HG02943 (cell line): ENCODE data around the gene BAHCC1.
"Not testable (repeated sequence)": the region's sequence is repeated elsewhere in the genome, so short reads cannot be mapped to it uniquely, and the experiment has no call there.

Source experiments
- ATAC-seq: cut with Tn5 transposase; IDR thresholded peaks from one replicate; pipeline ENCODE4 v1.9.1; 2021; ENCODE audit warnings: mild to moderate bottlenecking, low read depth, moderate library complexity; ENCODE audit not compliant: unreplicated experiment

The BAHCC1 gene

DNA sequence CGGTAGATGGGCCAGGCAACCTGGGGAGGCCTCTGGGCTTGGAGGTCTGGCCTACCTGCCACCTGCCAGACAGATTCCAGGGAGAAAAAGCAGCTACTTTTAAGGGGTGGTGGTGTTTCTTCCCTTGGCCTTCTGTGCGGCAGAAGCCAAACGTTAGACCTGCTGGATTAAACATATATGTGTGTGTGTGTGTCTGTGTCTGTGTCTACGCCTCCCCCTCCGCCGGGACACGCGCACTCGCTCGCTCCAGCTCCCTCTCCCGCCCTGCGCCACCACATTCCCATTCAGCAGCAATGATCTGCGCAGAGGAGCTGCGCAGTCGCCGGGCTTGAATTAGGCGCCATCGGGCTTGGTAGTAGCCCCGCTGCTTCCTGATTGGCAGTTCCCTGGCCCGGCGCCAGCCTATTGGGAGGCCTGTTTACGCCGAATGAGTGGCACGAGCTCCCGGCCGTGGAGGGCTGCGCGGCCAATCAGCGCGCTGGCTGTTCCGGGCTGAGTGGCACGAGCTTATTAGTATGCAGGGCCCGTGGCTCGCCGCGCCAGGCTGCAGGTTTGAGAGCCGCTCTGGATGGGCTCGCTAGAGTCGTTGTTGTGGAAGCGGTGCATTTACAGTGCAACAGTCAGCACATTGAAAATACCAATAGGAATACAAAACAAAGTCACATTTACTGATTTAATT, at the start of gene BAHCC1:
BAHCC1 (plus strand) TSS at position 537 of the 679 bp plus-strand sequence. CDS start 4,283 bp downstream, outside the sequence.
- no peak for ATAC-seq

DNA sequence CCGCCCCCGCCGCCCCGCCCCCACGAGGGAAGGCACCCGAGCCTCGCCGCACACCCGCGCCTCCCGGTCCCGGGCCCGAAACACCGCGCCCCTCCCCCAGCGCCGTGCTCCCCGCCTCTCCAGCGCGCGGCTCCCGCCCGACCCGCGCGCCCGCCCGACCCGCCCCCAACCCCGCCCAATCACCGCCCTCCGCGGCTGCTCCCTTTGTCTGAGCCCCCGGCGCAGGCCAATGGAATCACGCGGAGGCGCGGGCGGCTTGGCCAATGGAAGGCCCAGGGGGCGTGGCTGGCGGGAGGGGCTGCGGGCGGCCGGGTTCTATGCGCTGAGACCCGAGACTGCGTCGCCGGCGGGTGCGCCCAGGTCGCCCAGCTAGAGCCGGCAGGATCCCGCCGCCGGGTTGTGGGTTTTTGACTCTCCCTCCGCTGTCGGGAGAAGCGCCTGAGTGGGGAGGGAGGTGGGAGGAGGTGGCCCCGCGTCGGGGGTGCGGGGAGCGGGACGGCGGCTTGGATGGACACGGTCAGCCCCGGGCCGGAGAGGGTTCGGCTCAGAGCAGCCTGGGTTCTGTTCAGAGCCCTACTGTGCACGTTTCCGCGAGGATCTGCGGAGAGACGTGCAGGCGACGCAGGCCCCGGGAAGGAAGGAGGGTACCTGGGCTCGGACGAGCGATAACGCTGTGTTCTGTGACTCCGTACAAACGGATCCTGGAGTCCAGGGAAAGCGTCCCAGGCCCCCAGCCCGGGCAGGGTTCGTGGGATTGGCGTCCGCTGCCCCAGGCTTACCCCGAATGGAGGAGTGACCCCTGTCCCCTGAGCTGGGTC, 49.0 kb upstream of the BAHCC1 start:
- peak; percentile 57 for ATAC-seq

DNA sequence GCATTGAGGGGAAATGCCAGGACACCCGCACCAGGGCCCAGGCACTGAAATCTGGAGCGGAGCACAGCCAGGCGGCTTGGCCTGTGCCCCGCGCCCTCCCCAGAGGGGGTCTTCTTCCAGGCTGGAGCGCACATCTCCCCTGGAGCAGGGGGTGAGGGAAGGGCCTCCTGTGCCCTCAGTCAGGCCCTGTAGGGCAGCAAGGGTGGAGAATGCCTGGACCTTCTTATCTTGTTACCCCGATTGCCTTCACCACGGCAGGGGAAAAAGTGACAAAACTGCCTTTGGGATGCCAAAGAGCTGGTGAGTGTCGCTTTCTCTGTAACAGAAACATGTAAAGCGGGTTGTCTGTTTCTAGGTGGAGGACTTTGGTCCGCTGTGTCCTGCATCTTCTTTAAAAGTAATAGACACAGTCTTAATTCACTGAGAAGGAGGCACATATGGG, 48.3 kb upstream of the BAHCC1 start:
- no peak for ATAC-seq

DNA sequence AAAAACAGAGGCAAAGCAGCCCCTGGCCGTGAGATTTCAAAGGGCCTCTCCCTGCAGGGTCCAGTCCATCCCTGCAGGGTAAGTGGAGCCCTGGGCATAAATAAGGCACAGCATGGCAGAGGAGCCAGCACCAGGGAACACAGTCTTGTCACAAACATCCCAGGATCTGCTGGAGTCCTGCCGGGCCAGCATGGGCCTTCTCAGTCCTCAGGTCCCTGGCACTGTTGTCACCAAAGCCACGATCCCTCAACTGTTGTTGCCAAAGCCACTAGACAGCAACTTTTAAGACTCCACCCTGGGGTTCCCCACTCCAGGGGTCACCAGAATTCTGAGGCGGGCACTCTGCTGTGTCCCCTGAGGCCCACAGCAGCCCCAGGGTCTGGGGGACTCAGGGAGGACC, 47.8 kb upstream of the BAHCC1 start:
- ATAC-seq, result no peak

DNA sequence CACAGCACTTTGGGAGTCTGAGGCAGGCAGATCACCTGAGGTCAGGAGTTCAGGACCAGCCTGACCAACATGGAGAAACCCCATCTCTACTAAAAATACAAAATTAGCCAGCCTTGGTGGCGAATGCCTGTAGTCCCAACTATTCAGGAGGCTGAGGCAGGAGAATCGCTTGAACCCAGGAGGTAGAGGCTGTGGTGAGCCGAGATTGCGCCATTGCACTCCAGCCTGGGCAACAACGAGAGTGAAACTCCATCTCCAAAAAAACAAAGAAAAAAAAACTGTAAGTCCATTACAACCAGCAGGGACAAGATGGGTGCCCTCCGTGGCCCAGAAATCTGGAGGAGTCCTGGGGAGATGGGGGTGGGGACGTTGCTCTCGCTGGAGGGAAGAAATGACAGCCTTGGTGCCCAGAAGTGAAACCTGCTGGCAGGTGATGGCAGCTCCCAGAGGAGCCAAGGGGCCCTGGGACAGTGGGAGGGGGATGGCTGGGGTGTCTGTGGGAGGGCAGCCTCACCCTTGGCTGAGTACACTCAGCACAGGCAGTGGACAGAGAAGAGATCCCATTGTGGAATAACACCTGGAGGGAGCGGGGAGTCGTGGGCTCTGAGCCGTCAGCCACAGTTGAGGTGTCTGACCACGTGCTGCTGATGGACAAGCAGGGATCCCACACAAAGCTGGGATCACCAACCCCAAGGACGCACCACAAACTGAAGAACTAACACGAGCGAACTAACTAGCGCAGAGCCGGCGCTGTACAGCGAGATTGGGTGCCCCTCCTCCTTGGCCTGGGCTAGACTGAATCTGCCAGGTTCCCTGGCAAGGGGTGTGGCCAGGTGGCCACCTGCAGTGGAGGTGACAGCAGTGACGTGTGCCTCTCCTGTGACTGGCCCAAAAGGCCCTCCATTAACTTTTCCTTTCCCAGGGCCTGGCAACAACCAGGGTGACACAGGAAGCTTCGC, 46.9 kb upstream of the BAHCC1 start:
- no peak for ATAC-seq

DNA sequence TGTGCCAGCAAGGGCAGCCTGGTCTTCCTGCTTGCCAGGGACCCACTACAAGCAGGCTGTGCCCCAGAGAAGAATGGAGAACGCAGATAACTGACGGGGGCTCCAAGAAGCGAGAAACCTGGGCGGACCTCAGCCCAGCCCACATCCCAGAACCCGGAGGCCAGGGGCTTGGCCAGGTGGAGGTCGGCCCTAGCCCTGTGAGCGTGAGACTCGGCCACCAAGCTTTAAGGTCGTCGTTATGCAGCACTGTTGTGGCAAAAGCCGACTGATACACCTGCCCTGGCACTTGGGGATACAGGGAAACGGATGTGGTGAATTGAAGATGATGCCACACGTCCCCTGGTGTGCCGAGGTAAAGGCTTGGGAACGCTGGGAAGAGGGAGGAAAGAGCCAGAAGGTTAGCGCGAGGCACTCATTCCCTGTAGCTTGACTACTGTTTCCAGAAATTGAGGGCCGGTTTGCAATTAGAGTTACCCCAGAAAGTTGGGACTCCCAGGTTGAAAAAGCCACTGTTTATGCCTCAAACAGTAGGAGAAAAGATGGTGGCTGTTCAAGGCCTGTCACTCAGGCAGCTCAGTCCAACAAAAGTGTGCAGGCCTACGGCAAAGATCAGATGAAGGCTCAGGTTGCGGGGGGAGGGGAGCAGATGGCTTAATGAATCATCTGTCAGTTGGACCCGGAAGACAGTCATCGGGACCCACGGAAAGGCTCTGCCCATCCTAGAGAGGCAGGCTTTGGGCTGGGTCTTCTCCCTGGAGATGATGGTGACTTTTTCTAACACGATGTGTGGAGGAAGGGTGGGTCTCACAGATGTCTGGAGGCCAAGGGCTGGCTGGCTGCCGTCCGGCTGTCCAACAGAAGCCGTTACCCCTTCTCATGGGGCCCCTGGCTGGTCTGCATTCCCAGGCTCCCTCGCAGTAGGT, 45.6 kb upstream of the BAHCC1 start:
- no peak for ATAC-seq

DNA sequence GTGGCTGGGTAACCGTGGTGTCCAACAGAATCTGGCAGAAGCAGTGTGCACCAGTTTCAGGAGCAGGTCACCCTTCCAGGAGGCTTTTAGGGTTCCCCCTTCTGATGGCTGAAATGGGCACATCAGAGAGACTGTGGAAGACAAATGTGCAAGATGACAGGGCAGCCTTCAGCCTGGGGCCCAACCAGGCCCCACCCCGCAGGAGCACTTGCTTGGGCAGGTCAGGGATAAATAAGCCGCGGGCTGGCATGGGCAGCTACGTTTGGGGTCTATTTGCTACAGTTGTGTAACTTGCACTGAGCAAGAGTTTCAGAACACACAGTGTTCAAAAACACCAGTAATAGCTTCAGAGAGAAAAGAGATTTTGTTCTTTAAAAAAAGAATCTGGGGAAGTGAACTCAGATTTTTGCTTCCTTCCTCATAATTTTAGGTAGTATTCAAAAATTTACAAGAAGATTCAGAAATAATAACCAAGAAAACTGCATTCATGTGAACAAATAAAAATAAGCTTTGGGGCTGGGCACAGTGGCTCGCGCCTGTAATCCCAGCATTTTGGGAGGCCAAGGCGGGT, 44.9 kb upstream of the BAHCC1 start:
- no peak for ATAC-seq

DNA sequence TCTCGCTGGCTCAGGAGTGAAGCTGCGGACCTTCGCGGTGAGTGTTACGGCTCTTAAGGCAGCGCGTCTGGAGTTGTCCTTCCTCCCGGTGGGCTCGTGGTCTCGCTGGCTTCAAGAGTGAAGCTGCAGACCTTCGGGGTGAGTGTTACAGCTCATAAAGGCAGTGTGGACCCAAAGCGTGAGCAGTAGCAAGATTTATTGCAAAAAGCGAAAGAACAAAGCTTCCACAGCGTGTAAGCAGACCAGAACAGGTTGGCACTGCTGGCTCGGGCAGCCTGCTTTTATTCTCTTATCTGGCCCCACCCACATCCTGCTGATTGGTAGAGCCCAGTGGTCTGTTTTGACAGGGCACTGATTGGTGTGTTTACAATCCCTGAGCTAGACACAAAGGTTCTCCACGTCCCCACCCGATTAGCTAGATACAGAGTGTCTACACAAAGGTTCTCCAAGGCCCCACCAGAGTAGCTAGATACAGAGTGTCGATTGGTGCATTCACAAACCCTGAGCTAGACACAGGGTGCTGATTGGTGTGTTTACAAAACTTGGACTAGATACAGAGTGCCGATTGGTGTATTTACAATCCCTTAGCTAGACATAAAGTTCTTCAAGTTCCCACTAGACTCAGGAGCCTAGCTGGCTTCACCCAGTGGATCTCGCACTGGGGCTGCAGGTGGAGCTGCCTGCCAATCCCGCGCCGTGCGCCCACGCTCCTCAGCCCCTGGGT, 43.8 kb upstream of the BAHCC1 start:
- ATAC-seq, result not testable (repeated sequence)

DNA sequence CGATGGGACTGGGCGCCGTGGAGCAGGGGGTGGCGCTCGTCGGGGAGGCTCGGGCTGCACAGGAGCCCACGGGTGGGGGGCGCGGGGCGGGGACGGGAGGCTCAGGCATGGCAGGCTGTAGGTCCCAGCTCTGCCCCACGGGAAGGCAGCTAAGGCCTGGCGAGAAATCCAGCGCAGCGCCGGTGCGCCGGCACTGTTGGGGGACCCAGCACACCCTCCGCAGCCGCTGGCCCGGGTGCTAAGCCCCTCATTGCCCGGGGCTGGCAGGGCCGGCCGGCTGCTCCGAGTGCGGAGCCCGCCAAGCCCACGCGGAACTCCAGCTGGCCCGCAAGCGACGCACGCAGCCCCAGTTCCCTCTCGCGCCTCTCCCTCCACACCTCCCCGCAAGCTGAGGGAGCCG, 43.2 kb upstream of the BAHCC1 start:
- ATAC-seq, result not testable (repeated sequence)

DNA sequence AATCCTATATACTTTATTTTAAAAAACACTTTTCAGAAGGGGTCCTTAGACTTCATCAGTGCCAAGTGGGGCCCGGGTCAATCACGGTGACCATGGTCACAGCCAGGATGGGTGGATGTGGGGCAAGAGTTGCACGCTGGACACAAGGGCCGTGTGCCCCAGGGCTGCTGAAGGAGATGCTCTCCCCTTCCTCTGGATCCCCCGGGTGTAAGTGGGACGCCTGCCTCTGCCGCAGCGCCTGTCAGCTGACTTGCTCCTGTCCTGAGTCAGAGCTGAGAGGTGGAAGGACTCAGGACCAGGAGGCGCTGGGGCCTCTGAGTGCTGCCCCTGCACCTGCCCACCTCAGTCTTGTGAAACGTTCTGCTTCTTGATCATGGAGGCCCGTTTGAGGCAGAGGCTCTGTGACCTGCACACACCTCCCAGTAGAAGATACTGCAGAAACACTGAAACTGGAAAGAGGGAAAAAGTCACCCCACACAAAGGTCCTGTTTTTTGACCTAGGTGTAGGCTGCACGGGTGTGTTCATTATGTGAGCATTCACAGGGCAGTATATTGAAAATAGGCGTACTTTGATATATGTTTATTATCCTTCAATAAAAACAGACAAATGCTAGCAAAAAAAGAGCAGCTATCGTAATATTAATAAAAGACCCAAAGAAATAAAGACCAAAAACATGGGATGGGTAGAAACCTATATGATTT, 40.9 kb upstream of the BAHCC1 start:
- no peak for ATAC-seq

DNA sequence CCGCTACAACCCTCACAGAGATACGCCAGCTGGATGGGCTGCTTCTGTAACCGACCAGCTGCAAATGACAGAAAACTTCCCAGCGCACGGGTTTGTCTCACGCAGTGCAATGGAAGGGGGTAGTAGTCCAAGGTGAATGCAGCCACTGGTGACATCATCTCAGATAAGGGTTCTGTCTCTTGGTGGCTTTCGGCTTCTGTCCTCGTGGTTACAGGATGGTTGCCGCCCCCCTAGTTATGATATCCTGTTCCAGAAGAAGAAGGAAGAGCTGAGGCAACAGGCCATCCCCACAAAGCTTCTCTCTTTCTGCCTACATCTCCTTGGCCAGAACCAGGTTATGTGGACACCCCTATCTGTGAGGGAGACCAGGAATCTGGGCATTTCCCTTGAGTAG, 40.3 kb upstream of the BAHCC1 start:
- ATAC-seq, result no peak

DNA sequence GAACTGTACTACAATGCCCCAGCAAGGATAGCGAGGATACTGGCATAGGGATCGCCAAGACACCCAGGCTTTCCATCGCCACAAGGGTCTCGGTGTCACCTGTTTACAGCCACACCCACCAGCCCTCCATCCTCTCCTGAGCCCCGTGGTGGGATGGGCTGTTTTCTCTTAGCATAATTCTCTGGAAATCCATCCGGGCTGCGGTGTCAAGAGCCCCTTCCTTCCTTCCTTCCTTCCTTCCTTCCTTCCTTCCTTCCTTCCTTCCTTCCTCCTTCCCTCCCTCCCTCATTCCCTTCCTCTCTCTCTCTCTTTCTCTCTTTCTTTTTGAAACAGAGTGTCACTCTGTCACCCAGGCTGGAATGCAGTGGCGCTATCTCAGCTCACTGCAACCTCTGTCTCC, 36.0 kb upstream of the BAHCC1 start:
- no peak for ATAC-seq

DNA sequence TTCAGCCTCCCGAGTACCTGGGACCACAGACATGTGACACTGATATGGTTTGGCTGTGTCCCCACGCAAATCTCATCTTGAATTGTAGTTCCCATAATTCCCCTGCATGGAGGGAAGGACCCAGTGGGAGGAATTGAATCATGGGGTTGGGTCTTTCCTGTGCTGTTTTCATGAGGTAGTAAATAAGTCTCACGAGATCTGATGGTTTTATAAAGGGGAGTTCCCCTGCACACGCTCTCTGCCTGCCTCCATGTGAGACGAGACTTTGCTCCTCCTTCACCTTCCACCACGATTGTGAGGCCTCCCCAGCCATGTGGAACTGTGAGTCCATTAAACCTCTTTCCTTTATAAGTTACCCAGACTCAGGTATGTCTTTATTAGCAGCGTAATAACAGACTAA, 33.3 kb upstream of the BAHCC1 start:
- not testable (repeated sequence) for ATAC-seq

DNA sequence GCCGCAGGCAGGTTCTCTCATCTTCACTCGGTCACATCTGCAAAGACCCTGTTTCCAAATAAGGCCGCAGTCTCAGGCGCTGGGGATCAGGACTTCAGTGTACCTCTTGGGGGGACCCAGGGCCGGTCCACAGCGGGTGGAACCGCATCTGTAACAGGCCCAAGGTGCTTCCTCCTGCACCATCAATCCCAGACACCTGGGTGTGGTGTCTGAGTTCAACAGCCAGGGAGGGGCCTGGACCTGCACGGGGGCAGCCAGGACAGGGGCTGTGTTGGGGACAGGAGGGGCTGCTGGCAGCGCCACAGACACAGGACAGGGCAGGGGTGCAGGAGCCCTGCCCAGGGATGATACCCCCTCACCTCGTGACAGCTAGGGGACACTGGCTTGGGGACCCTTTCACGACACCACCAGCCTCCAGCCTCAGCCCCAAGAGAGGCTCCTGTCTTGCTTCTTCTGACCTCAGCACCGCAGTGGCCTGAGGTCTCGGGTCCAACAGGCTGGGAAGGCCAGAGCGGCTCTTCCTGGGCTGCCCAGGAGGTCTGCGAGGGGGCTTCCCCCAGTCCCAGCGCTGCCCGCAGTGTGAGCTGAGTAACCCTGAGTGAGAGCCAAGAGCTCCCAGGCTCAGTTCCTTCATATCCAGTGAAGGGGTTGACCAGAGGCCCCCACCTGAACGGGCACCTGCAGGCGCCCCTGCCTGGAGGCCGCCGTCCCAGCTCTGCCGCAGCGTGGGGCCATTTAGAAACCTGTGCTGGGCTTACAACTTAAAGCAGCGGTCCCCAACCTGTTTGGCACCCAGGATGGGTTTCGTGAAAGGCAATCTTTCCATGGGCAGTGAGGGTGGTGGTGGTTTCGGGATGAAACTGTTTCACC, 30.7 kb upstream of the BAHCC1 start:
- ATAC-seq, result no peak

DNA sequence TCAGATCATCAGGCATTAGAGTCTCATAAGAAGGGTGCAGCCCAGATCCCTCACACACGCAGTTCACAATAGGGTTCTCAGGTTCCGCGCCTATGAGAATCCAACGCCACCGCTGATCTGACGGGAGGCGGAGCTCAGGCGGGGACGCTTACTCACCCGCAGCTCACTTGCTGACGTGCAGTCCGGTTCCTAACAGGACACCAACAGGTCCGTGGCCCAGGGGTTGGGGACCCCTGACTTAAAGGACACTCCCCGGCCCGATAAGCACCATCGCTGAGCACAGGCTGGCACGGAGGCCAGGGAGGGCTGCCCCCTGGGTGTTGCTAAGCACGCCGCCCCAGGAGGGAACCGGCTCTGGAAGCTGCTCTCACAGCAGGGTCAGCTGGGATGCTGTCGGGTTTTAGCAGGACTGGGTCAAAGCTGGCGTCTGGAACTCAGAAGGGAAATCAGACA, 30.1 kb upstream of the BAHCC1 start:
- no peak for ATAC-seq

DNA sequence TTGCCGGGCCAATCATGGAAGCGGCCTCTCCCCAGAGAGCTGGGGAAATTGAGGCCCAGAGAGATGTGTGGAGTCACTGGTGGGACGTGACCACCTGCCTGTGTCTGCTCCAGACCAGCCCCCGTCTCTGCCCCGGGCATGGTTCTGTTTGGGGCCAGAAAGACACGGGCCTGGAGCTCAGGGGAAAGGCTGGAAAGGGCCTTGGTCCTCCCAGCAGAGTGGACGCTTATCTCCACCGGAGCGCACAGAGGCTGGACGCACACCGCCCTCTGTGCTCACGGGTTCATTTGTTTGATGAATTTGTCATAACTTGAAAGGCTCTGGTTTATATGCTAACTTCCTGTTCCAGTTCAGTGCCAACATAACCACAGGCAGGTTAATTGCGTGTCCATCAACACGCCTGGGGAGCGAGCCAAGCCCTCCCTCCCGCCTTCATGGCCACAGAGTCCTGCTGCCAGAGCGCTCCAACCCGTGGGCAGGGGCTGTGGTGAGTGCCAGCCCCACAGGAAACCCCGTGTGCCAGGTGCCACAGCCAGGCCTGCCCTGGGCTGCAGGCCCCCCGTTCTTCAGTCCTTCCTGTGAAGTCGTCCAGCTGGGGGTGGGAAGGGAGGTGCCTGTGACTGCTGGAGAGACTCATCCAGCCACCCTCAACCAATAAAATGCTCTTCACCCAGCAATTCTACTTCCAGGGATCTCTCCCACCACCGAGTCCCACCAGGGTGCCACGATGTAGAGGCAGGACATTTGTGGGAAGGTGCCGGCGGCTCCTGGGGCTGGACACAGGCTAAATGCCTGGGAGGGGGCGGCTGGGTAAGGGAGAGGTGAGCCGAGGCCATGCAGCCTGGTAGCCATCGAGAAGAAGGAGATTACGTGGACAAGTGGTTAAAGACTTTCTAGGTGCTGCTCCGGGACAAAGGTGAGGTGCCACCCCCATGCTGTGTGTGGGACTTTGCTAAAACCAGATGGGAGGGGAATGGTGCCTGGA, 29.4 kb upstream of the BAHCC1 start:
- ATAC-seq, result no peak
